ENCODE data around the gene OSGEPL1.
"Not testable (repeated sequence)": the region's sequence is repeated elsewhere in the genome, so short reads cannot be mapped to it uniquely, and the experiment has no call there.

The OSGEPL1 gene

GRCh38 chr2:189729430-189729829 is 33.2 kb downstream of the OSGEPL1 start:
- H3K27ac ChIP-seq = no peak overlapping the region
- TF ChIP-seq ZFX (IDR thresholded peaks at IDR 0.05) (no peak), CTCF (conservative IDR thresholded peaks at IDR 0.05) (no peak)

- TF ChIP-seq ZFX (IDR thresholded peaks at IDR 0.05) (no peak), CTCF (conservative IDR thresholded peaks at IDR 0.05) (no peak)
- no peak overlapping the region for H3K27ac ChIP-seq
These were observed 35.7 kb downstream of the OSGEPL1 start for GRCh38 chr2:189726849-189727248.

GRCh38 chr2:189726271-189726670 is 36.3 kb downstream of the OSGEPL1 start:
- H3K27ac ChIP-seq = no peak overlapping the region
- TF ChIP-seq CTCF (conservative IDR thresholded peaks at IDR 0.05) (no peak), ZFX (IDR thresholded peaks at IDR 0.05) (no peak)

- H3K27ac ChIP-seq = no peak overlapping the region
- TF ChIP-seq ZFX (IDR thresholded peaks at IDR 0.05) (no peak), CTCF (conservative IDR thresholded peaks at IDR 0.05) (no peak)
These were observed 39.4 kb downstream of the OSGEPL1 start for GRCh38 chr2:189723192-189723591.

GRCh38 chr2:189719571-189719970 is 43.0 kb downstream of the OSGEPL1 start:
- TF ChIP-seq ZFX (IDR thresholded peaks at IDR 0.05) = no peak
- TF ChIP-seq CTCF (conservative IDR thresholded peaks at IDR 0.05) = no peak

GRCh38 chr2:189717593-189717992 is 45.0 kb downstream of the OSGEPL1 start:
- H3K27ac ChIP-seq = not testable (repeated sequence)

More at GRCh38 chr2:189719571-189719970, 43.0 kb downstream of the OSGEPL1 start:
- H3K27ac ChIP-seq = no peak overlapping the region

GRCh38 chr2:189709501-189710221 is 52.9 kb downstream of the OSGEPL1 start:
- no peak for TF ChIP-seq ZFX (IDR thresholded peaks at IDR 0.05)
- TF ChIP-seq CTCF (conservative IDR thresholded peaks at IDR 0.05) = no peak
- no peak overlapping the region for H3K27ac ChIP-seq

- no peak overlapping the region for H3K27ac ChIP-seq
- TF ChIP-seq ZFX (IDR thresholded peaks at IDR 0.05) (no peak), CTCF (conservative IDR thresholded peaks at IDR 0.05) (no peak; the same call in 1 of the 2 replicates)
These were observed 60.5 kb downstream of the OSGEPL1 start for GRCh38 chr2:189702071-189702470.

Measured in C4-2B (cell line).